ENCODE results near the gene SPON1.

Gene SPON1

GRCh38 chr11:14304601-14305000 is 342.1 kb downstream of the SPON1 start:
- H4K20me1 ChIP-seq (ENCODE audit: low read depth, low read length): peaks cover 13% of the 10 kb centered on the region; the same call in 1 of the 2 replicates
- no peak overlapping the region for H2AFZ ChIP-seq (ENCODE audit: low read depth, low read length, severe bottlenecking)
- H3K27ac ChIP-seq (ENCODE audit: low read depth, low read length): peak overlapping the region; percentile 40
- H3K9me2 ChIP-seq (replicated peaks; ENCODE audit: insufficient read depth, low read length): no peaks in the 10 kb centered on the region
- H3K36me3 ChIP-seq (ENCODE audit: low read length): no peaks in the 10 kb centered on the region
- no peak overlapping the region for H3K4me3 ChIP-seq (ENCODE audit: insufficient read depth, low read length, poor library complexity, severe bottlenecking)
- TF ChIP-seq EZH2phosphoT487 (conservative IDR thresholded peaks at IDR 0.05; ENCODE audit: low read length): no peak
- TF ChIP-seq, protein P1, sequence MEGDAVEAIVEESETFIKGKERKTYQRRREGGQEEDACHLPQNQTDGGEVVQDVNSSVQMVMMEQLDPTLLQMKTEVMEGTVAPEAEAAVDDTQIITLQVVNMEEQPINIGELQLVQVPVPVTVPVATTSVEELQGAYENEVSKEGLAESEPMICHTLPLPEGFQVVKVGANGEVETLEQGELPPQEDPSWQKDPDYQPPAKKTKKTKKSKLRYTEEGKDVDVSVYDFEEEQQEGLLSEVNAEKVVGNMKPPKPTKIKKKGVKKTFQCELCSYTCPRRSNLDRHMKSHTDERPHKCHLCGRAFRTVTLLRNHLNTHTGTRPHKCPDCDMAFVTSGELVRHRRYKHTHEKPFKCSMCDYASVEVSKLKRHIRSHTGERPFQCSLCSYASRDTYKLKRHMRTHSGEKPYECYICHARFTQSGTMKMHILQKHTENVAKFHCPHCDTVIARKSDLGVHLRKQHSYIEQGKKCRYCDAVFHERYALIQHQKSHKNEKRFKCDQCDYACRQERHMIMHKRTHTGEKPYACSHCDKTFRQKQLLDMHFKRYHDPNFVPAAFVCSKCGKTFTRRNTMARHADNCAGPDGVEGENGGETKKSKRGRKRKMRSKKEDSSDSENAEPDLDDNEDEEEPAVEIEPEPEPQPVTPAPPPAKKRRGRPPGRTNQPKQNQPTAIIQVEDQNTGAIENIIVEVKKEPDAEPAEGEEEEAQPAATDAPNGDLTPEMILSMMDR (IDR thresholded peaks at IDR 0.05; ENCODE audit: insufficient read depth, low read length, poor library complexity, severe bottlenecking): no peak
- H3K9ac ChIP-seq (ENCODE audit: low read length): no peak overlapping the region; the same call in 1 of the 2 replicates
- H3K27me3 ChIP-seq (ENCODE audit: low read length): no peaks in the 10 kb centered on the region
- peaks cover 100% of the 10 kb centered on the region for H3K79me2 ChIP-seq (ENCODE audit: insufficient read depth, low read length)
- no peaks in the 10 kb centered on the region for H3K9me3 ChIP-seq (ENCODE audit: insufficient read depth, low read length)
- H3K4me2 ChIP-seq (ENCODE audit: low read depth, low read length, poor library complexity, severe bottlenecking): peak overlapping the region; percentile 22
- H3F3A ChIP-seq (ENCODE audit: insufficient read depth): peaks cover 41% of the 10 kb centered on the region; the same call in 1 of the 2 replicates

DNA sequence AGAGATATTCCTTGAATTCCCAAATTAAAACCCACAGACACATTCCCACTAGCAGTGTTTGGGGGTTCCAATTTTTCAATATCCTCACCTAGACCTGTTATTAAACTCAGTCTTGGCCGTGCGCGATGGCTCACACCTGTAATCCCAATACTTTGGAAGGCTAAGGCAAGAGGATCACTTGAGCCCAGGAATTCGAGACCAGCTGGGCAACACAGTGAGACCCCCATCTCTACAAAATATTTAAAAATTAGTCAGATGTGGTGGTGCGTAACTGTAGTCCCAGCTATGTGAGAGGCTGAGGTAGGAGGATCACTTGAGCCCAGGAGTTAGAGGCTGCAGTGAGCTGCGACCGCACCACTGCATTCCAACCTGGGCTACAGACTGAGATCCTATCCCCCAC is 343.1 kb downstream of the SPON1 start:
- Histone ChIP-seq H3K9me2 (replicated peaks; ENCODE audit: insufficient read depth, low read length) (no peaks in the 10 kb centered on the region), H3K79me2 (ENCODE audit: insufficient read depth, low read length) (peaks cover 100% of the 10 kb centered on the region), H4K20me1 (ENCODE audit: low read depth, low read length) (peaks cover 11% of the 10 kb centered on the region; the same call in 1 of the 2 replicates), H3K27ac (ENCODE audit: low read depth, low read length) (peak overlapping the region; percentile 40; the same call in 1 of the 2 replicates), H3K36me3 (ENCODE audit: low read length) (no peaks in the 10 kb centered on the region), H3K4me3 (ENCODE audit: insufficient read depth, low read length, poor library complexity, severe bottlenecking) (no peak overlapping the region), H3K27me3 (ENCODE audit: low read length) (no peaks in the 10 kb centered on the region), H3K4me2 (ENCODE audit: low read depth, low read length, poor library complexity, severe bottlenecking) (peak overlapping the region; percentile 22), H3K9ac (ENCODE audit: low read length) (peak overlapping the region; percentile 6; the same call in 1 of the 2 replicates), H2AFZ (ENCODE audit: low read depth, low read length, severe bottlenecking) (no peak overlapping the region), H3K9me3 (ENCODE audit: insufficient read depth, low read length) (no peaks in the 10 kb centered on the region), H3F3A (ENCODE audit: insufficient read depth) (peaks cover 49% of the 10 kb centered on the region)
- TF ChIP-seq EZH2phosphoT487 (conservative IDR thresholded peaks at IDR 0.05; ENCODE audit: low read length): no peak
- TF ChIP-seq, protein P1 (IDR thresholded peaks at IDR 0.05; ENCODE audit: insufficient read depth, low read length, poor library complexity, severe bottlenecking): no peak

DNA sequence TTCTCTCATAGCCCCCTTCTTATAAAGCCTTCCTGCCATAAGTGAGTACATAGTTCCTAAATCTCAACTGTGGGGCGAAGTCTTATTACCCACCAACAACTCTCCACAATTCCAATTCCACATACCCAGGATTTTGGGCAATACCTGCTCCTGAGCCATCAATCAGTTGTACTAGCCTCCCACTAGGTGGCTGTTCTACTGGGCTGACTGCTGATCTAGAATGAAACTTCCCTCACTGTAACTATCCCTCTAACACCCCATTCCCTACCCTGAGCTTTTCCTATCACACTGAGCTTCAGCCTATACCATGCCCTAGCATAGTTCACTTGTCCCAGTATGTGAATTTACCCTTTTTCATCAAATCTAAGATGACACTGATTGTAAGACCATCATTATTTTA is 344.0 kb downstream of the SPON1 start:
- no peak for TF ChIP-seq EZH2phosphoT487 (conservative IDR thresholded peaks at IDR 0.05; ENCODE audit: low read length)
- TF ChIP-seq, protein P1 (IDR thresholded peaks at IDR 0.05; ENCODE audit: insufficient read depth, low read length, poor library complexity, severe bottlenecking): no peak
- no peaks in the 10 kb centered on the region for H3K9me2 ChIP-seq (replicated peaks; ENCODE audit: insufficient read depth, low read length)
- H4K20me1 ChIP-seq (ENCODE audit: low read depth, low read length): peaks cover 5% of the 10 kb centered on the region; the same call in 1 of the 2 replicates
- H3K27me3 ChIP-seq (ENCODE audit: low read length): no peaks in the 10 kb centered on the region
- no peak overlapping the region for H3K4me2 ChIP-seq (ENCODE audit: low read depth, low read length, poor library complexity, severe bottlenecking)
- no peak overlapping the region for H2AFZ ChIP-seq (ENCODE audit: low read depth, low read length, severe bottlenecking)
- no peaks in the 10 kb centered on the region for H3K9me3 ChIP-seq (ENCODE audit: insufficient read depth, low read length)
- no peak overlapping the region for H3K9ac ChIP-seq (ENCODE audit: low read length)
- H3K4me3 ChIP-seq (ENCODE audit: insufficient read depth, low read length, poor library complexity, severe bottlenecking): no peak overlapping the region
- no peaks in the 10 kb centered on the region for H3K36me3 ChIP-seq (ENCODE audit: low read length)
- H3K79me2 ChIP-seq (ENCODE audit: insufficient read depth, low read length): peaks cover 100% of the 10 kb centered on the region
- peaks cover 49% of the 10 kb centered on the region for H3F3A ChIP-seq (ENCODE audit: insufficient read depth)
- no peak overlapping the region for H3K27ac ChIP-seq (ENCODE audit: low read depth, low read length)
